Measurements from ENCODE around the gene SMCO3.
"Not testable (repeated sequence)": the region's sequence is repeated elsewhere in the genome, so short reads cannot be mapped to it uniquely, and the experiment has no call there.

SMCO3 gene

DNA sequence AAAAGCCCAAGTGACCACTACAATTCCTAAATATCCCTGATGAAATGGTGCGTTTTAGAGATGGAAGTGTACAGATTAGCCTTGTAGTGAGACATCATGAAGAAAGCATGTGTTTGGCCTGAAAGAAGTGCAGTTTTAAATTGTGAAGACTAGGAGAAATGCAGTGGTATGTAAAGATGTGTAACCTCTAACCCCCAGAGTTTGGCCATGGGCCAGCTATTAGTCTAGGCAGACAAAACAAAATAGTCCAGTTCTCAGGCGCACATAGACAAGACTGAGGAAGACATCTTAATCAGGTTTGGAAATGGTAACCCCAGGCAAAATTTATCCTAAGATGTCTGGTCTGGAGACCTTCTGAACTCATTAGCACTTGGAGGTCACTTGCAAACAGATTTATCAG, 34.1 kb downstream of the SMCO3 start:
- H3K4me3 ChIP-seq (ENCODE audit: low read length) = no peak overlapping the region
- DNase-seq (ENCODE audit: low read depth, low spot score) = no peak

DNA sequence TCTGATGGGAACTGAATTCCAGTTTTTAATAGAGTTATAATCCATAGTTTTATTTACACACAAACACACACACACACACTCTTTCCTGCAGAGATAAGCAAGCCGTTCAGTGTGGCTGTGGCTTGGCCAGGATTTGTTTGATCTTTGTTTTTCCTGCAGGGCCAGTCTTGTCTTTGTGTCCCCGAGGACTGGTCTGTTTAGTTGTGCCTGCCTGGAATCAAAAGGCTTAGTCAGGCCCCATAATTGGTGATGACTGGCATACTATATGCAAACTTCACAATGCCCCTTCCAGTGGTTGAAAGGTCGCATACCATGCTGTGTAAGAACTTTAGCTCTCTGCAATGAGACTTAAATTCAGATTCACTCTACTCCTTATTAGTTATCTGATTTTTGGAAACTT, 36.7 kb downstream of the SMCO3 start:
- H3K4me3 ChIP-seq (ENCODE audit: low read length) = no peak overlapping the region
- no peak for DNase-seq (ENCODE audit: low read depth, low spot score)

GRCh38 chr12:14776236-14776961, 37.6 kb downstream of the SMCO3 start:
- H3K4me3 ChIP-seq (ENCODE audit: low read length) = no peak overlapping the region
- DNase-seq (ENCODE audit: low read depth, low spot score) = no peak

DNA sequence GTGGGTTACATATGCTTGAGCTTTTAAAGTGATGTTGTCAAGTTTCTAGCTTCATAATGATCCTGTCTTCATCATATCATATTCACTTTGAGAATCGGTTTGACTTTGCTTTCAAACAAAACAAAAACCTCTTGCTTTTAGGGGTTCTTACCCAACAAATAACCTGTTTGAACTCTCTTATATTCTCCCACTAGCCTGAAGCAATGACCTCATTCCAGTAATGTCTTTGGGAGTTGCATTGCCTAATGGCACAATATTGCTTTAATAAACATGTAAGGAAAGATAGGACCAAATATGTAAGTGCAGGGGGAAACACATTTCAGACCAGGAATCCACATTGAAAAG, 38.4 kb downstream of the SMCO3 start:
- H3K4me3 ChIP-seq (ENCODE audit: low read length) = no peak overlapping the region
- DNase-seq (ENCODE audit: low read depth, low spot score) = no peak

GRCh38 chr12:14774906-14775635, 38.9 kb downstream of the SMCO3 start:
- no peak for DNase-seq (ENCODE audit: low read depth, low spot score)
- no peak overlapping the region for H3K4me3 ChIP-seq (ENCODE audit: low read length)

DNA sequence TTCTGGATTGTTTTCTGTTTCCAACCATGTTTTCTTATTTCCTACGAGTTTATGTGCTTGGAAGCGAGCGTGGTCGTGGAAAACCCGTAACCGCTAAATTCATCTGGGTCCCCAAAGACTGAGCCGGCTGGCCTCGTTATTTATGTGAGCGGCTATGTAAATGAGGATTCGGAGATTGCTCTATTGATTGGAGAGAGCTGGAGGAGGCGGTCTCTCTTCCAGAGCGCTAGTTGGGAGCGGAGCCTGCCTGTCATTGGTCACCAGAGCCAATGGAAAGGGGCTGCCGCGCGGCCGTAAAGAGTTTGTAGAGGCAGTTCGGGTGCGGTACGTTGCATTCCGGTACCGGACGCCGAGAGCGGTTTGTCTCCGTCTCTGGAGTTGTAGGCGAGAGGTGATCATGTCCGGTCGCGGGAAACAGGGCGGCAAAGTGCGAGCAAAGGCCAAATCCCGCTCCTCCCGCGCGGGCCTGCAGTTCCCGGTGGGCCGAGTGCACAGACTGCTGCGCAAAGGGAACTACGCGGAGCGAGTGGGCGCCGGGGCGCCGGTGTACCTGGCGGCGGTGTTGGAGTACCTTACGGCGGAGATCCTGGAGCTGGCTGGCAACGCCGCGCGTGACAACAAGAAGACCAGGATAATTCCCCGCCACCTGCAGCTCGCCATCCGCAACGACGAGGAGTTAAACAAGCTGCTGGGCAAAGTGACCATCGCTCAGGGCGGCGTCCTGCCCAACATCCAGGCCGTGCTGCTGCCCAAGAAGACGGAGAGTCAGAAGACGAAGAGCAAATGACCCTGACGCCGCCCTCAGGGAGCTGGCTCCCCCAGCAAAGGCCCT, 39.7 kb downstream of the SMCO3 start:
- DNase-seq (ENCODE audit: low read depth, low spot score) = no peak
- H3K4me3 ChIP-seq (ENCODE audit: low read length) = no peak overlapping the region

DNA sequence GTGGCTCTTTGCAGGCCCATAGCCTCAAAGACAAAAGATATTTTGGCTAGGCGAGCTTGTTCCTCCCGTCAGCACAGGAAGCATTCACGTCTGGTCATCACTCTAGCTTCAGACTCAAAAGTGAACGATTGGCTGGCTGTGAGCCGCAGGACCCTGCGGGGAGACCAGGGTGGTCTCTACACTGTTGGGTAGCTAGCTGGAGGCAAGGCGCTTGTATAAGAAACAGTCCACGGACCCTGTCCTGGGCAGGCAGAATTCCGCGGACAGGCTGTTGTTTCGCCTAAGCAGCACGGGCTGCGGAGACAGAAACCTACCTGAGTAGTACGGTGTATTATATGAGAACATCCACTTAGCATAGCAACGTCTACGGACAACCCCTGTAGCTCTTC, 40.3 kb downstream of the SMCO3 start:
- DNase-seq (ENCODE audit: low read depth, low spot score) = no peak
- no peak overlapping the region for H3K4me3 ChIP-seq (ENCODE audit: low read length)

GRCh38 chr12:14772946-14773345, 41.0 kb downstream of the SMCO3 start:
- H3K4me3 ChIP-seq (ENCODE audit: low read length) = no peak overlapping the region
- no peak for DNase-seq (ENCODE audit: low read depth, low spot score)

DNA sequence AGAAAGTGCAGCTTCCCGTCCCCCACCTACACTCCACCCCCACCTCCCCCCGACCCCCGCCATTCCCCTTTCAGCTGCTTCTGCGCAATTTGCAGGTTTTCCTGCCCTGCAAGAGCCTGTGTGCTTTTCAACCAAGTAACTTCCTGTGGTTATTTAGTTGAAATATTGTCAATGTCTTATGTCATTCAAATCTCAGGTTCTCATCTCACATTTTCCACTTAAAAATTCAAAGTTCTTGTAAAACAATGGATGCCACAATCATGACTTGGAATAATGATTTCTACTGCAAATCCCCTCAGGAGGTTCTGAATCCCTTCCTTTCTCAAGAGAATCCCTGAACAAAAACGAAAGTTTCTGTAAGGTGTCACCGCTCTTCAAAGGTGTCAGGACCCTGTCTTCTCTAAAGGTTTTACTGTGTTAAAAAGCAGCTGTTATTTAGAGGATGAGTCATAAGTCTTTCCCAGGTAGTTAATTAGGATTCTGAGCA, 42.3 kb downstream of the SMCO3 start:
- H3K4me3 ChIP-seq (ENCODE audit: low read length) = peak overlapping the region; percentile 94
- peak; percentile 63 for DNase-seq (ENCODE audit: low read depth, low spot score)

DNA sequence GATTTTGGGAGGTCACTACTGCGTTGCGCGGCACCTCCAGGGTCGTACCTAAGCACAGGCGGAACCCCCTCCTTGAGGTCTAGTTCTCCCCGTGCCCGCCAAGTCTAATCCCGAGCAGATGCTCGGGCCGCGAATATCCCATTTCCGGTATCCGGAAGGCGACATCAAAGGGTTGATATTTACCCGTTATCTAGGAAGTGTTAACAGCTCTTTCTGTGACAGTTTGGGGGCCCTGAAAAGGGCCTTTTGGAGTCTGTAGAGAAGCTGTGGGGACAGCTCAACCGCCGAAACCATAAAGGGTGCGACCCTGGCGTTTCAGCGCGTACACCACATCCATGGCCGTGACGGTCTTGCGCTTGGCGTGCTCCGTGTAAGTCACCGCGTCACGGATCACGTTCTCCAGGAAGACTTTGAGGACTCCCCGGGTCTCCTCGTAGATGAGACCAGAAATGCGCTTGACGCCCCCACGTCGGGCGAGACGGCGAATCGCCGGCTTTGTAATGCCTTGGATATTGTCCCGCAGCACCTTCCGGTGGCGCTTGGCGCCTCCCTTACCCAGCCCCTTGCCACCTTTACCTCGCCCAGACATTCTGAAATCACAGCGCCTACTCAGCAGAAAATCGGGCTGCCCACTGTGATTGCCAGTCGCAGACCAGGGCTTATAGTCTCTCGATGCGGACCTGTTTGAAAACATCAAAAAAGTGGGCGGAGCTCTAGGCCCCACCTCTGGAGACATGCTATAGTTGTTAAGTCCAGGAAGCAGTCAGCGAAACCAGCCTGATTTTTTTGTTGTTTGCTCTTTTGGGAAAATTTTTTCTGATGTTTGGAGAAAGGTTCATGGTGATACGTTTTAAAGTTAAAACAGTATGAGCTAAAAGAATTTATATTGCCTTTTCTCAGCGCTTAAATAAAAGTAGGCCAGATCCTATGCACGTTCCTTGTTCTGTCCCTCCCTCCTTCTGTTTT, 43.2 kb downstream of the SMCO3 start:
- H3K4me3 ChIP-seq (ENCODE audit: low read length) = peak overlapping the region; percentile 94
- DNase-seq (ENCODE audit: low read depth, low spot score) = peak; percentile 94

DNA sequence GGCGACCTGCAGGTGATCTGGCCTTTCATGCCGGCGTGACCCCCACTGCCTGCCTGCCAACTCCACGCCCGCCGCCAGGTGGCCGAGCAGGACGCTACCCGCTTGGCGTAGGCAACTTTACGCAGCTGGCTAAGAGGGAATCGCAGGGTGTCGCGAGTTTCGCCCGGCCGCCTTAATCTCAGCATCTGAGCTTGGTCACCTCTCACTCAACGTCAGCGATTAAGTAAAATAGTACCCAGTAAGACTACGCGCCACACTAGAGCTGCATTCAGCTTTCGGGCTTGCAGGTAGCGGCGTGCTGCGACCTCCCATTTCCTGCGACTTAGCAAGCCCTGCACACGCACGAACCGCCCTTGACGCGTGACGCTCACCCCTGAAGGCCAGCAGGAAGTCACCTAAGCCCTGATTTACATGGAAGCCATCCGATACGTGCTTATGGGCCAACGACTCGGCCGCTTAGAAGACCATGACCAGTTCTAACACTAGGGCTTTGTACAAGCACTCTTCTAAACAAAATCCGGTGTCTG, 44.0 kb downstream of the SMCO3 start:
- peak overlapping the region; percentile 94 for H3K4me3 ChIP-seq (ENCODE audit: low read length)

GRCh38 chr12:14769466-14769968, 44.5 kb downstream of the SMCO3 start:
- DNase-seq (ENCODE audit: low read depth, low spot score) = no peak
- H3K4me3 ChIP-seq (ENCODE audit: low read length) = peak overlapping the region; percentile 94

More for the DNA sequence above, 44.0 kb downstream of the SMCO3 start:
- DNase-seq (ENCODE audit: low read depth, low spot score) = peak; percentile 83

GRCh38 chr12:14768823-14769405, 45.1 kb downstream of the SMCO3 start:
- DNase-seq (ENCODE audit: low read depth, low spot score) = no peak
- no peak overlapping the region for H3K4me3 ChIP-seq (ENCODE audit: low read length)

- DNase-seq (ENCODE audit: low read depth, low spot score) = no peak
- H3K4me3 ChIP-seq (ENCODE audit: low read length) = no peak overlapping the region
Observed at GRCh38 chr12:14767617-14768016, 46.4 kb downstream of the SMCO3 start.

DNA sequence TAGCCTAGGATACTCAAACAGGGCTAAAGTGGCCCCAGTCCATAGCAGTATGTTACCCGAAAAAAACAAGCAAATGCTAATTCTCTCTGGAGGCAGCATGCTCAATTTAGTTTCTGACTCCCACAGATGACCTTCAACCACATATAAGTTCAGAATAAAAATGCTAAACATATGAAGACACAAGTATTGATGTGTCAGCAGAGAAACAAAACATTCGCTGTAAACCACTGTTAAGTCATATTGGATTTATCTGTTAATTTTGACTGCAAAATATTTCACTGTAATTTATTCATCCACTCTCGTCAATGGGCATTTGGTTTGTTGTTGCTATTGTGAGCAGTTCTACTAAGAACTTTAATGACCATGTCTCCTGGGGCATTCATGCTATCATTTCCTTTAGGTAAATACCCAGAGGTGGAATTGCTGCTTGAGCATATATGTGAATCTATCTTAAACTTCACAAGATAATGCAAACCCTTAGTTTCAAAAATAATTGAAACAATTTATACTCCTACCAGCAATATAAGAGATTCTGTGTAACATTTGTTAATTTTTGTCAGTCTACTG, 47.2 kb downstream of the SMCO3 start:
- no peak for DNase-seq (ENCODE audit: low read depth, low spot score)

DNA sequence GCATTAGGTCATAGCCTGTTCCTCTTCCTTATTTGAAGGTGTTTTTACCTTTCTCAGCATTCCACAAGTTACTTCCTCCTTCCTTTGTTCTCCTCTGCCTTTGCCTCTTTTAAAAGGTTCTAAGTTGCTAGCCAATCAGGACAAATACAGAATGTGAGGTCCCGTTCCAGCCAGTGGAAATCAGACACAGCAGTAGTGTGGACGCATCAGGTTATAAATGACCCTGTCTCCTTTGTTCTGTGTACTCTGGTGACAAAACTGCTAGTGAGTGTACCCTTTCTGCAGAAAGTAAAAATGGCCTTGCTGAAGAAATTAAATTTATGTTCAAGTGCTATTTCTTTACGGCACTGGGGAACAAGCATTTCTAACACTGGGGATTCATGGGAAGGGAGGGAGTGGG, 48.0 kb downstream of the SMCO3 start:
- DNase-seq (ENCODE audit: low read depth, low spot score); H3K4me3 ChIP-seq (ENCODE audit: low read length): not testable (repeated sequence)

More for the DNA sequence above, 47.2 kb downstream of the SMCO3 start:
- no peak overlapping the region for H3K4me3 ChIP-seq (ENCODE audit: low read length)

DNA sequence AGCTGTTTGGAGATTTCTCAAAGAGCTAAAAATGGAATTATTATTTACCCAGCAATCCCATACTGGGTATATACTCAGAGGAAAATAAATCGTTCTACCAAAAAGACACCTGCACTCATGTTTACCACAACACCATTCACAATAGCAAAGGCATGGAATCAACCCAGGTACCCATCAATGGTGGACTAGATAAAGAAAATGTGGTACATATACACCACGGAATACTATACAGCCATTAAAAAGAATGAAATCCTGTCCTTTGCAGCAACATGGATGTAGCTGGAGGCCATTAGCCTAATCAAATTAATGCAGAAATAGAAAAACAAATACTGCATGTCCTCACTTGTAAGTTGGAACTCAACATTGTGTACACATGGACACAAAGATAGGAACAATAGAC, 48.6 kb downstream of the SMCO3 start:
- no peak overlapping the region for H3K4me3 ChIP-seq (ENCODE audit: low read length)
- DNase-seq (ENCODE audit: low read depth, low spot score) = no peak
